Kidney tubule cell (primary cell): ENCODE measurements around the gene PKP2.
"Not testable (repeated sequence)": the region's sequence is repeated elsewhere in the genome, so short reads cannot be mapped to it uniquely, and the experiment has no call there.

Source experiments
- DNase-seq: peaks from one replicate; pipeline ENCODE4 v3.0.0-alpha.2; 2018; ENCODE audit warnings: low spot score

PKP2 gene

GRCh38 chr12:32895688-32896431 is 717 bp downstream of the PKP2 start:
- peak; percentile 40 for DNase-seq

DNA sequence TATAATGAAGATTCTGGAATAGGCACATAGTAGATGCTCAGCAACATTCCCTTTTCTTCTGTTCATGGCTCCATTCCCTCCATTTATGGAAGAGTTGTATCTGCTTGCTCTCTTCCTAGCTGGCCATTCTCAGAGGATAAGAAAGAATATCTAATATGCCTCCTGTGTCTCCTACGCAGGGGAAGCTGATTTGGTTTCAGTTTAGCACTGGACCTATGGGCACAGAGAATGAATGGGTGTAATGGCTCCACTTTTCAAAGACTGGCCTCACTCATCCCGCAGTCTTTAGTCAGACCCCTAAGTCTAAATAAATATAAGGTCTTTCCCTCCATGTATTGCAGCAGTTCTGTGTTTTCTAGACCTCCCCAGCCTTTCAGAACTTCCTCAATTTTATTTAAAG is 2.0 kb downstream of the PKP2 start:
- DNase-seq: no peak

DNA sequence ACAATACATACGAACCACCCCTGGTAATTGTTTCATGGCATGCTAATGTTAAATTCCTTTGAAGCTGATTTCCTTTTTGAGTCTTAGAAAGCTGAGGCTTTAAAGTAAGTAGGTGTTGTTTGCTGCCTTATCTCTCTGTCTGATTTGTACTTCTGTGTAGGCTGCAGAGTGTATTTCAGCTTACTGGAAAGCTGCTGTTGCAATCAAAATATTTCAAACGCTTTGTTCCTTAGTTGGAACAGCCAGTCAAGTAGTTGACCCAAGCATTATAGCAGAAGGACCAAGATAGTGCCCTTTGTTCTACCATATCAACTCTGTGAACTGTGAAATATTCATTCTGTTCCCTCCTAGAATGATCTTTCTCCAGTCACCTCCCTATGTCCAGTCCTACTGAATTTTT is 3.1 kb downstream of the PKP2 start:
- no peak for DNase-seq

GRCh38 chr12:32893043-32893442 is 3.5 kb downstream of the PKP2 start:
- no peak for DNase-seq

DNA sequence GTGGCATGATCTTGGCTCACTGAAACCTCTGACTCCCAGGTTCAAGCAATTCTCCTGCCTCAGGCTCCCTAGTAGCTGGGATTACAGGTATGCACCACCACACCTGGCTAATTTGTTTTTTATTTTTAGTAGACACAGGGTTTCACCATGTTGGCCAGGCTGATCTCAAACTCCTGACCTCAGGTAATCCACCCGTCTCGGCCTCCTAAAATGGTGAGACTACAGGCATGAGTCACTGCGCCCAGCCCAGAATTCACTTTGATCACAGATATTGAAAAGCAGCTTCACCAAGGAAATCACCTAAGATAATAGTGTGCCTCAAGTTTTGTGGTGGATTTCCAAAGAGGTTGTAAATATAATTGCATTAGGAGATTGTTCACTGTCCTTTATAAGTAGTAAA is 4.2 kb downstream of the PKP2 start:
- DNase-seq: peak; percentile 35

GRCh38 chr12:32891956-32892355 is 4.6 kb downstream of the PKP2 start:
- peak; percentile 81 for DNase-seq

DNA sequence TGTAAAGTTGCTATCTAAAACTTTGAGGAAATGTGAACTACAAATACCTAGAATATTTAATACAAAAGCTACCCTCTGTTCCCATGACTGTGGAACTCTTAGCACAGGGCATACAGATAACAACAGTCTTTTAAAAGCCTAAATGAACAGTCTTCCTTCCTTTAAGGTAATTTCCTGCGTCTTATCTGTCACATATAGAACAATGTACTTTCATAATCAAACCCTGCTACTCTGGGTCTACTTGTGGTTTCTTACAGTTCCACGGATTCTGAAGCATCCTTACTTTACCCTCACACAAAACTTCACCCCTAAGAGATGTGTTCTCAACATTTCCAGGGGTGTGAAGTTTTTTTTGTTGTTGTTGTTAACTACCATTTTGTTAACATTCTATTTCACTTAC is 5.1 kb downstream of the PKP2 start:
- no peak for DNase-seq

GRCh38 chr12:32889011-32889760 is 7.4 kb downstream of the PKP2 start:
- no peak for DNase-seq

- DNase-seq: no peak
Observed at GRCh38 chr12:32887058-32887457, 9.5 kb downstream of the PKP2 start.

GRCh38 chr12:32885831-32886230 is 10.7 kb downstream of the PKP2 start:
- no peak for DNase-seq

DNA sequence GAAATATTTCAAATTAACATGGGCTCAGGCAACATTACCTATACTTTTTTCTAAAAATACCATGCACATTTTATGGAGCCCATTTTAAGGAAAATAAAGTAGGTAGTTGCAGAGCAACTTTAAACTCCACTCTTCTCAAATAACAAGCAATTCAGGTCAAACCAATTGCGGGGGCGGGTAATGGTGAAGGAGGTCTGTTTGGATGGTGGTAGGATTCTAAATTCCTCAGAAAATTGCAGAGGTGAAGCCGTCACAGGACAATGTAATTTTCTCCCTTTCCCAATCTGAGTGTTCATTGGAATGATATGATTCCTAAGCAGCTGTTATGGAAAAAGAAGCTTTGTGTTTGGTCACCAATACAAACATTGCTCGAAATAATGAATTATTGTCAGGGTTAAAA is 11.6 kb downstream of the PKP2 start:
- no peak for DNase-seq

- no peak for DNase-seq
Observed at GRCh38 chr12:32881702-32882101, 14.9 kb downstream of the PKP2 start.

GRCh38 chr12:32881107-32881506 is 15.5 kb downstream of the PKP2 start:
- DNase-seq: no peak

- DNase-seq: not testable (repeated sequence)
Observed at GRCh38 chr12:32879066-32879465, 17.5 kb downstream of the PKP2 start.

GRCh38 chr12:32877601-32878459 is 18.7 kb downstream of the PKP2 start:
- no peak for DNase-seq

- DNase-seq: no peak
Observed at GRCh38 chr12:32876004-32876403, 20.6 kb downstream of the PKP2 start.

DNA sequence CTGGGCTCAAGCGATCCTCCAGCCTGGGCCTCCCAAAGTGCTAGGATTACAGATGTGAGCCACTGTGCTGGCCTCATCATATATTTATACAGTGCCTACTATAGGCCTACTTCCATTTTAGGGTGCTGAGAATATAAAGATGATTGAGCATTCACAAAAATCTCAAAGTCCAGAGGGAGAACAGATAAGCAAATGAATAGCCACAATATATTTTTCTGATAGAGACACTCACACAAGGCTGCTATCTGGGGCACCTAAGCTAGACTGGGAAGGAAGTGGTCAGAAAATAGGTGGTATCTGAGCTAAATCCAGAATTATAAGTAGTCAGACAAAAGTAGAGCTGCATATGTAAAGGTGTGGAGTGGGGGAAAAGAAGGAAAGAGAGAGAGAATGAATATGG is 21.6 kb downstream of the PKP2 start:
- no peak for DNase-seq

GRCh38 chr12:32874078-32874477 is 22.5 kb downstream of the PKP2 start:
- no peak for DNase-seq

DNA sequence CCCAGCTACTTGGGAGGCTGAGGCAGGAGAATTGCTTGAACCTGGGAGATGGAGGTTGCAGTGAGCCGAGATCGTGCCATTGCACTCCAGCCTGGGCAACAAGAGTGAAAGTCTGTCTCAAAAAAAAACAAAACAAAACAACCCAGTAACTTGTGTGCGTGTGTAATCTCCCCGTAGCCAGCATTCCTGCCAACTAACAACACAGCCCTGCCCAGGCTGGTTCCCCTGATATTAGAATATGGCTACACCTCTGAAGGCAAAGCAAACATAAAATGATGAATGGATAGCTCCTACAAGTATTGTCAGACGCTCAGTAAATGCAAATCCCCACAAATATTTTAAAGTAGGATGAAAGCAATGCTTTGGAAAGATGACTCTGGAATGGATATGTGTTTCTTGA is 24.2 kb downstream of the PKP2 start:
- not testable (repeated sequence) for DNase-seq

- no peak for DNase-seq
Observed at GRCh38 chr12:32870716-32871115, 25.9 kb downstream of the PKP2 start.

DNA sequence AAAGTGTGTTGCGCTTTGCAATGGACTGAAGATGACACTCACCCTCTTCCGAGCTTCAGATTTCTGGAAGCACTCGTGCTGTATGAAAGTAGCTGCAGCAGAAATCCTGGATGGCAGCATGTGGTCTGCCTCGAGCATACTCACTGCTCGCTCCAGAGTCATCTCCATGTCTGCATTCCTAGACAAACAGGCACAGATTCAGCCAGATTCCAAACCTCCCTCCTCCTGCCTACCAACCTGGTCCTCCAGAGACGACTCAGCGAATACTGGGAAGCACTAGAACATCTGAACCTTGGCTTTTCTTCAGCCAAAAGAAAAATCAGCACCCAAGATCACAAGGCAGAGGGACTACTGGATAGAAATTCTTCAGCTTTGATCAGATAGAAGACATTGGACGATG is 27.7 kb downstream of the PKP2 start:
- peak; percentile 46 for DNase-seq

- no peak for DNase-seq
Observed at GRCh38 chr12:32864731-32865130, 31.8 kb downstream of the PKP2 start.

- DNase-seq: no peak
Observed at GRCh38 chr12:32863128-32863527, 33.4 kb downstream of the PKP2 start.
